ENCODE results near the gene TCF15. TPM values are rescaled to one million over a fixed set of nuclear protein-coding genes. Genes with fewer than 3 reads are reported as not detected.
A peak's percentile ranks its signal among the peaks of the same experiment; 100 is the strongest.

TCF15 gene
- total RNA-seq, 1 donor from 2014 or later: not detected

DNA sequence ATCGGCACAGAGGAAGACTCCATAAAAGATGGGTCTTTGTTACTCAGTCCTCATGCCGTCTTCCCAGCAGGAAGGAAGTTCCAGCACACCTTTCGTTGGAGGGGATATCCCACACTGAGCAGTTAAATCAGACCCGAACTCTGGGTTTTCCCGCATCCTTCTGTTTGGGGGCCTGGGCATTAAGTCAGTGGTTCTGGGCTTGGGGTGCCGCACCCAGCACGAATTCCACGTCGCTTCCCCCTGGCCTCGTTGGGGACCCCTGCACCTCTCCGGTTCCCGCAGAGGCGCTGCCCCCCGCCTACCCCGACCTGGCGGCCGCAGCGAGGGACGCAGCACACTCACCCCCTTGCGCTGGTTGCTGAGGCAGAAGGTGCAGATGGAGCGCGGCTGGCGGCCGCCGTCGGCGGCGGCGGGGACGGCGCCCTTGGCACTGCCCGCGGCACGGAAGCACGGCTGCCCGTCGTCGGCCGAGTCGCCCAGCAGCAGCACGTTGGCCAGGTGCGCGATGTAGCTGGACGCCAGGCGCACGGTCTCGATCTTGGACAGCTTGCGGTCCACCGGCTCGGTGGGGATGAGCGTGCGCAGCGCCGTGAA lies 641 bp downstream of the TCF15 start:
- Mint-ChIP-seq H3K4me3 (ENCODE audit: unreplicated experiment) (no peak overlapping the region), H3K36me3 (ENCODE audit: low read depth, unreplicated experiment) (no peaks in the 10 kb centered on the region), H3K9me3 (ENCODE audit: unreplicated experiment) (peaks cover 3% of the 10 kb centered on the region), H3K27me3 (ENCODE audit: low read depth, unreplicated experiment) (peaks cover 61% of the 10 kb centered on the region), H3K4me1 (ENCODE audit: low read depth, unreplicated experiment) (no peaks in the 10 kb centered on the region), H3K27ac (ENCODE audit: unreplicated experiment) (no peak overlapping the region)
- no peaks in the 10 kb centered on the region for H3K9me3 ChIP-seq (ENCODE audit: insufficient read depth, low read depth, low read length)
- H3K27ac ChIP-seq (ENCODE audit: low read depth, low read length): no peak overlapping the region
- DNase-seq (ENCODE audit: low read depth) (no peak), FAIRE-seq (no peak)
- peak overlapping the region; percentile 26 for H2AFZ ChIP-seq (ENCODE audit: low read depth, low read length)
- peak; percentile 83 for TF ChIP-seq EZH2 (IDR thresholded peaks at IDR 0.05; ENCODE audit: insufficient read depth, low read length)
- TF ChIP-seq, protein P1, sequence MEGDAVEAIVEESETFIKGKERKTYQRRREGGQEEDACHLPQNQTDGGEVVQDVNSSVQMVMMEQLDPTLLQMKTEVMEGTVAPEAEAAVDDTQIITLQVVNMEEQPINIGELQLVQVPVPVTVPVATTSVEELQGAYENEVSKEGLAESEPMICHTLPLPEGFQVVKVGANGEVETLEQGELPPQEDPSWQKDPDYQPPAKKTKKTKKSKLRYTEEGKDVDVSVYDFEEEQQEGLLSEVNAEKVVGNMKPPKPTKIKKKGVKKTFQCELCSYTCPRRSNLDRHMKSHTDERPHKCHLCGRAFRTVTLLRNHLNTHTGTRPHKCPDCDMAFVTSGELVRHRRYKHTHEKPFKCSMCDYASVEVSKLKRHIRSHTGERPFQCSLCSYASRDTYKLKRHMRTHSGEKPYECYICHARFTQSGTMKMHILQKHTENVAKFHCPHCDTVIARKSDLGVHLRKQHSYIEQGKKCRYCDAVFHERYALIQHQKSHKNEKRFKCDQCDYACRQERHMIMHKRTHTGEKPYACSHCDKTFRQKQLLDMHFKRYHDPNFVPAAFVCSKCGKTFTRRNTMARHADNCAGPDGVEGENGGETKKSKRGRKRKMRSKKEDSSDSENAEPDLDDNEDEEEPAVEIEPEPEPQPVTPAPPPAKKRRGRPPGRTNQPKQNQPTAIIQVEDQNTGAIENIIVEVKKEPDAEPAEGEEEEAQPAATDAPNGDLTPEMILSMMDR (IDR thresholded peaks at IDR 0.05; ENCODE audit: insufficient read depth, low read depth, low read length): no peak
- H4K20me1 ChIP-seq (ENCODE audit: insufficient read depth, low read length): no peaks in the 10 kb centered on the region
- no peaks in the 10 kb centered on the region for H3K36me3 ChIP-seq (ENCODE audit: insufficient read depth, low read length)
- no peak overlapping the region for H3K9ac ChIP-seq (ENCODE audit: low read length)
- peaks cover 43% of the 10 kb centered on the region for H3K27me3 ChIP-seq (ENCODE audit: insufficient read depth, low read length)
- H3K79me2 ChIP-seq (ENCODE audit: insufficient read depth, low read length): no peaks in the 10 kb centered on the region
- no peak overlapping the region for H3K4me3 ChIP-seq (ENCODE audit: insufficient read depth, low read depth, low read length)
- H3K4me2 ChIP-seq (ENCODE audit: low read length): no peak overlapping the region
- no peaks in the 10 kb centered on the region for H3K4me1 ChIP-seq (ENCODE audit: insufficient read depth, low read length)

DNA sequence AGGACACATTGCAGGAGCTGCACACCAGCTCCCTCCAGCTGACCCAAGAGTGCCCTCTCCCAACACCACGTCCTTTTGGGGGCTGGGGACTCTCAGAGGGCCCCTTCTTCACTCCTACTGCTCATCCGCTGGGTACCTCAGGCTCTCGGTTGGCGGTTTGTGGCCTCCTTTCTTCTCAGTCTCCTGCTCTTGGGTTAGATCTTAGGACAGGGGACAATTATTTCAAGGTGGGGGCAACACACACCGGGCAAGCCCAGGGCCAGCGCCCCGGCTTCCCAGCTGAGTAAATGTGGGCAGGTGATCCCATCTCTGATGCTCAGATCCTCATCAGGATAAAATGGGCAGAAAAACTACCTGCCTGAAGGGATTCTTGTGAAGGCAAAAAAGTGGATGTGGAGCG lies 1.1 kb downstream of the TCF15 start:
- H3K4me1 ChIP-seq (ENCODE audit: insufficient read depth, low read length): no peaks in the 10 kb centered on the region
- Mint-ChIP-seq H3K36me3 (ENCODE audit: low read depth, unreplicated experiment) (no peaks in the 10 kb centered on the region), H3K27ac (ENCODE audit: unreplicated experiment) (no peak overlapping the region), H3K27me3 (ENCODE audit: low read depth, unreplicated experiment) (peaks cover 62% of the 10 kb centered on the region), H3K4me1 (ENCODE audit: low read depth, unreplicated experiment) (no peaks in the 10 kb centered on the region), H3K4me3 (ENCODE audit: unreplicated experiment) (no peak overlapping the region), H3K9me3 (ENCODE audit: unreplicated experiment) (peaks cover 3% of the 10 kb centered on the region)
- TF ChIP-seq, protein P1 (IDR thresholded peaks at IDR 0.05; ENCODE audit: insufficient read depth, low read depth, low read length): no peak
- no peaks in the 10 kb centered on the region for H3K9me3 ChIP-seq (ENCODE audit: insufficient read depth, low read depth, low read length)
- H3K27ac ChIP-seq (ENCODE audit: low read depth, low read length): no peak overlapping the region
- peaks cover 43% of the 10 kb centered on the region for H3K27me3 ChIP-seq (ENCODE audit: insufficient read depth, low read length)
- no peaks in the 10 kb centered on the region for H4K20me1 ChIP-seq (ENCODE audit: insufficient read depth, low read length)
- H3K4me2 ChIP-seq (ENCODE audit: low read length): no peak overlapping the region
- no peak overlapping the region for H2AFZ ChIP-seq (ENCODE audit: low read depth, low read length)
- H3K79me2 ChIP-seq (ENCODE audit: insufficient read depth, low read length): no peaks in the 10 kb centered on the region
- H3K4me3 ChIP-seq (ENCODE audit: insufficient read depth, low read depth, low read length): no peak overlapping the region
- DNase-seq (ENCODE audit: low read depth): no peak
- no peaks in the 10 kb centered on the region for H3K36me3 ChIP-seq (ENCODE audit: insufficient read depth, low read length)
- FAIRE-seq: no peak
- H3K9ac ChIP-seq (ENCODE audit: low read length): no peak overlapping the region

DNA sequence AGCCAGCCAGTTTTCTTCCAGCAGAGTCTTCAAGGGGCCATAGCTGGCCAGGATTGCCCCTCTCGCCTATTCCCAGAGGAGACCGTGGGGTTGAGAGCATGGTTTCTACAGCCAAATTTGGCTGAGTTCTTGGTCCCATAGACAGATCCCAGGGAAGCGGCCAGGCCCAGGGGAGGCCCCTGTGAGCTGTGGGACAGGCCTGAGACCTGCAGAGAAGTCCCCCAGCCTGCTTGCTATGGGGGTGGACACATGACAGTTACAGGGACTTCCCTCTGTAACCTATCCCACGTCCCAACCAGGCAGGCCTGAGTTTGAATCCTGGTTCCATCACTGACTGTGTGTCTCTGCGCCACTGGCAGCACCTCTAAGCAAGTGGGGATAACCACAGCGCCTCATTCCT lies 2.6 kb downstream of the TCF15 start:
- Mint-ChIP-seq H3K36me3 (ENCODE audit: low read depth, unreplicated experiment) (no peaks in the 10 kb centered on the region), H3K9me3 (ENCODE audit: unreplicated experiment) (peaks cover 3% of the 10 kb centered on the region), H3K4me3 (ENCODE audit: unreplicated experiment) (no peak overlapping the region), H3K27me3 (ENCODE audit: low read depth, unreplicated experiment) (peaks cover 57% of the 10 kb centered on the region), H3K4me1 (ENCODE audit: low read depth, unreplicated experiment) (no peaks in the 10 kb centered on the region), H3K27ac (ENCODE audit: unreplicated experiment) (no peak overlapping the region)
- Histone ChIP-seq H2AFZ (ENCODE audit: low read depth, low read length) (no peak overlapping the region), H3K79me2 (ENCODE audit: insufficient read depth, low read length) (no peaks in the 10 kb centered on the region), H3K4me1 (ENCODE audit: insufficient read depth, low read length) (no peaks in the 10 kb centered on the region), H3K4me2 (ENCODE audit: low read length) (no peak overlapping the region), H3K9ac (ENCODE audit: low read length) (no peak overlapping the region), H3K27ac (ENCODE audit: low read depth, low read length) (no peak overlapping the region), H3K9me3 (ENCODE audit: insufficient read depth, low read depth, low read length) (no peaks in the 10 kb centered on the region), H3K36me3 (ENCODE audit: insufficient read depth, low read length) (no peaks in the 10 kb centered on the region), H3K27me3 (ENCODE audit: insufficient read depth, low read length) (peaks cover 35% of the 10 kb centered on the region), H3K4me3 (ENCODE audit: insufficient read depth, low read depth, low read length) (no peak overlapping the region), H4K20me1 (ENCODE audit: insufficient read depth, low read length) (no peaks in the 10 kb centered on the region)
- DNase-seq (ENCODE audit: low read depth) (no peak), FAIRE-seq (no peak)
- TF ChIP-seq EZH2 (IDR thresholded peaks at IDR 0.05; ENCODE audit: insufficient read depth, low read length): no peak
- TF ChIP-seq, protein P1 (IDR thresholded peaks at IDR 0.05; ENCODE audit: insufficient read depth, low read depth, low read length): no peak

Data from astrocyte (in vitro differentiated cells and primary cell).